Epithelial cell of proximal tubule (primary cell): ENCODE measurements around the gene EZH1. TPM values are rescaled to one million over a fixed set of nuclear protein-coding genes. Genes with fewer than 3 reads are reported as not detected.
A peak's percentile ranks its signal among the peaks of the same experiment; 100 is the strongest.

Source experiments
- DNase-seq: peaks from one replicate; pipeline ENCODE4 v3.0.0-alpha.2; 2011; ENCODE audit warnings: low read depth
- H3K4me3 ChIP-seq: 2 replicates; pipeline ENCODE4 v1.5.1; 2011; ENCODE audit warnings: low read depth, mild to moderate bottlenecking, low read length
- total RNA-seq: library from RNA; depleted of rRNA; stranded (reverse); fragments of >200 nt; gene quantifications from 2 replicates; pipeline ENCODE4 v1.2.3, GENCODE V29; 2015
- TF ChIP-seq, protein P1 (sequence below): conservative IDR thresholded peaks from 2 replicates; pipeline ENCODE4 v1.5.1; 2012; ENCODE audit warnings: low read depth, mild to moderate bottlenecking, low read length

EZH1 gene
- total RNA-seq, 1 donor from 2014 or later, result 14.4 TPM

DNA sequence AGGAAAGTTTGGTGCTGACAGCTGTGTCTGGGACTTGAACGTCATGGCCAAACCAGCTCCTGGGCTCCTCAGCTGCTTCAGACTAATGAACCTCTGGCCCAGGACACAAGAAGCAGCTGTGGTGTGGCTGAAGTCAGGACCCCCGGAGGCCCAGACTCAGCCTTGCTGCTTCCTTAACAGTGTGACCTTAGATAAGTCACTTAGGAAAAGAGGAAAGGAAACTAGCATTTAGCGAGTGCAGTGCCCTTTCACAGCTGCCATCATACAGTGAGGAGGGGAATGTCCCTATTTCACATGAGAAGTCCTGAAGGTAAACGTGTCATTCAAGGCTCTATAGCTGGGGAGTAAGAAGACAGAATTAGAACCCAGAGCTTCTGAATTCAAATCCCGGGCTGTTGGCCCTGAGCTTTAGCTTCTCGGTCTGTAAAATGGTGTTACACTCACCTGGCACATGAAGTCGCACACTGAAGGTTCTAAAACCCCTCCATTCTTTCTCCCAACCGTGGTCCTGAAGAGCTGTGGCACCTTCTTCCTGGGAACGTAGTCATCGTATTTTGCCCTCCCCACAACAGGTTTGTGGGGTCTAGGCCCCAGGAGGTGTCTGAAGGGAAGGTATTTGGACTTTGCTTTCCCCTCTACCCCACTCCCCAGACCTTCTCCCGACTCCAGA, 15.3 kb upstream of the EZH1 start:
- H3K4me3 ChIP-seq, result no peak overlapping the region
- TF ChIP-seq, protein P1, sequence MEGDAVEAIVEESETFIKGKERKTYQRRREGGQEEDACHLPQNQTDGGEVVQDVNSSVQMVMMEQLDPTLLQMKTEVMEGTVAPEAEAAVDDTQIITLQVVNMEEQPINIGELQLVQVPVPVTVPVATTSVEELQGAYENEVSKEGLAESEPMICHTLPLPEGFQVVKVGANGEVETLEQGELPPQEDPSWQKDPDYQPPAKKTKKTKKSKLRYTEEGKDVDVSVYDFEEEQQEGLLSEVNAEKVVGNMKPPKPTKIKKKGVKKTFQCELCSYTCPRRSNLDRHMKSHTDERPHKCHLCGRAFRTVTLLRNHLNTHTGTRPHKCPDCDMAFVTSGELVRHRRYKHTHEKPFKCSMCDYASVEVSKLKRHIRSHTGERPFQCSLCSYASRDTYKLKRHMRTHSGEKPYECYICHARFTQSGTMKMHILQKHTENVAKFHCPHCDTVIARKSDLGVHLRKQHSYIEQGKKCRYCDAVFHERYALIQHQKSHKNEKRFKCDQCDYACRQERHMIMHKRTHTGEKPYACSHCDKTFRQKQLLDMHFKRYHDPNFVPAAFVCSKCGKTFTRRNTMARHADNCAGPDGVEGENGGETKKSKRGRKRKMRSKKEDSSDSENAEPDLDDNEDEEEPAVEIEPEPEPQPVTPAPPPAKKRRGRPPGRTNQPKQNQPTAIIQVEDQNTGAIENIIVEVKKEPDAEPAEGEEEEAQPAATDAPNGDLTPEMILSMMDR, result no peak
- no peak for DNase-seq

DNA sequence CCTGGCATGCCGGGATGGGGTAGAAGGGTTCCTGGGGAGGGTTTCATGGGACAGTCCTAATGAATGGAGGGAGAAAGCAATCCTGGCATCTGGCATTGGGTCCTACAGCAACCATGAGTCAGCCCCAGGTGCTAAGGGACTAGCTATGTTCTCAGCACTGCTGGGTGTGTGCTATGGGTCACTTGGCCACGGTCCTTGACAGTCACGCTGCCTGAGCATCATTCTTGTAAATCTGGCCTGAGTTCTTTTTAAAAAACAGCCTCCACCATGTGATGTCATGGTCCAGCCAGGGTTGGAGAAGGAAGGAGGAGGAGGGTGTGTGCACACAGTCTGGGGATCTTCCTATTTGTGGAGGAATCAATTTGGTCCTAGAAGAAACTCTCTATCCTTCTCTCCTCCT, 9.9 kb upstream of the EZH1 start:
- TF ChIP-seq, protein P1, result no peak
- H3K4me3 ChIP-seq, result no peak overlapping the region
- DNase-seq, result peak; percentile 87

DNA sequence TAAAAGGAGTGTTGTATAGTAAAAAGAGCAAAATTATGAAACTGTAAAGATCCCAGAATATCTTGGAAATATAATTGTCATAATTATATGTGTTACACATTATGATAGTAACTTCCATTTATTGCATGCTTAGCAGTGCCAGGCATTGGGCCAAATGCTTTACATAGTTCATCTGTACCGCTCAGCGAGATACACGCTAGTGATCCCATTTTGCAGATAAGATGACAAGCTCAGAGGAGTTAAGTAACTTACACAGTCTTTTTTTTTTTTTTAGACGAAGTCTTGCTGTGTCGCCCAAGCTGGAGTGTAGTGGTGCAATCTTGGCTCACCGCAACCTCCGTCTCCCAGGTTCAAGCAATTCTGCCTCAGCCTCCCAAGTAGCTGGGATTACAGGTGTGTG, 6.8 kb upstream of the EZH1 start:
- TF ChIP-seq, protein P1, result no peak
- H3K4me3 ChIP-seq, result no peak overlapping the region
- DNase-seq, result no peak

DNA sequence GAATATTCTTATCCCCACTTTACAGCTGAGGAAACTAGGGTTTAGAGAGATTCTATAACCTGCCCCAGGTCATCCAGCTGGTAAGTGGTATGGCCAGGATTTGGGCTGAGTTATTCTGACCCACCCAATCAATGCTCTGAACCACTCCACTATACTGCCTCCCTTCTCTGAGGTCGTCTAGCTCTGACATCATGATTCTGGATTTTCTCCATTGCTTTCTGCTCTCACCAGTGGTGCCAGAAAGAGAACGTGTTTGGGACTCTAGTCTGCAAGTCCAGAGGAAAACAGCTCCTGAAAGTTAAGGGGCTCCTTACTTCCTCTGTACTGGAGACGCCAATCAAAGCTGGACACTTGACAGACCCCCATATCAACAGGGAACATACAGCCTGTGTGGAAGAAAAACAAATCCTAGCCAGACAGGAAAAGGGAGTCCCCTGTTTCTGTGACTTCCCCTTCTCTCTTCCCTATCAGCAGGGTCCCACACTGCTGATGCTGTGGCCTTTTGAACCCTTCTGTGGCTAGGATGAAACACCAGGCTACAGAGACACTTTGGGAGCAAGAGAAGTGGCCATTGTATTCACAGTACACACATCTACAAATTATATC, 6.0 kb upstream of the EZH1 start:
- no peak for DNase-seq
- no peak overlapping the region for H3K4me3 ChIP-seq
- TF ChIP-seq, protein P1, result no peak

DNA sequence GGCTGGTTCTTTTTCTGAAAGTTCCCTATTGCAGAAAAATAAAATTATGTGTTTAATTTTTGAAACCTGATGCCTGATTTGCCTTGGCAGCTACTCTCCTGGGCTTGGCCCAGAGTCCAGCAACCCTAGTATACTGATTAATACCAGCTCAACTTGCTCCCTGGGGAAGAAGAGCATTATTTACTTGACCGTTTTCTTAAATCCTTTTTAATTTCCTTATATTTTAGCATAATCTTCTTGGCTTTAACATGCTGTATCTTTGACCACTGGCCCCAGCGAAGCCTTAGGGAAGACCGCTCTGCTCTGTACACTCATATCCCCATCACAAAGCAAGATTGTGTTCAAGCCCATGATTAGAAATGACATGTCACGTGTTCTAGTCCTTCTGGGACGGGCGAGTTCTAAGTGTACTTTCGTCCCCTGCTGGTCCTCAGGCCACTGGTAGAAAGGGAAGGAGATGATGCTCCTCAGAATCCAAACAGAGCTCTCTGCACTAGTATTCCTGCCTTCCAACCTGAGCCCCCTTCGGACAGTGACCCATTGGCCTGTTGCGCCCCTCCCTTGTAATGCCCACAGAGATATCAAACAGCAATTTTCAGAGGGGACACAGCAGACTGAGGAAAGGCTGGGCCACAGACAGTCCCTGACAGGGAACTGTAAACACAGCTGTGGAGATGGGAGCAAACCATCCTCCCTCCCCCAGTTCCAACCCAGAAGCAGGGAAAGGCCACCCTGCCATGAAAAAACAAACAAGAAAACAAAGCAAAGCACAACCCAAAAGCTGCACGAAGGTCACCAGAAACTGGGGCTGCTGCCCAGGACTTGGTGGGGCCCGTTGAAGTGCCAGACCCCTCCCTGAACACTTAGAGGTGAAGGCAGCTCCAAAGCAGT, 4.3 kb upstream of the EZH1 start:
- no peak overlapping the region for H3K4me3 ChIP-seq
- TF ChIP-seq, protein P1, result no peak
- no peak for DNase-seq

DNA sequence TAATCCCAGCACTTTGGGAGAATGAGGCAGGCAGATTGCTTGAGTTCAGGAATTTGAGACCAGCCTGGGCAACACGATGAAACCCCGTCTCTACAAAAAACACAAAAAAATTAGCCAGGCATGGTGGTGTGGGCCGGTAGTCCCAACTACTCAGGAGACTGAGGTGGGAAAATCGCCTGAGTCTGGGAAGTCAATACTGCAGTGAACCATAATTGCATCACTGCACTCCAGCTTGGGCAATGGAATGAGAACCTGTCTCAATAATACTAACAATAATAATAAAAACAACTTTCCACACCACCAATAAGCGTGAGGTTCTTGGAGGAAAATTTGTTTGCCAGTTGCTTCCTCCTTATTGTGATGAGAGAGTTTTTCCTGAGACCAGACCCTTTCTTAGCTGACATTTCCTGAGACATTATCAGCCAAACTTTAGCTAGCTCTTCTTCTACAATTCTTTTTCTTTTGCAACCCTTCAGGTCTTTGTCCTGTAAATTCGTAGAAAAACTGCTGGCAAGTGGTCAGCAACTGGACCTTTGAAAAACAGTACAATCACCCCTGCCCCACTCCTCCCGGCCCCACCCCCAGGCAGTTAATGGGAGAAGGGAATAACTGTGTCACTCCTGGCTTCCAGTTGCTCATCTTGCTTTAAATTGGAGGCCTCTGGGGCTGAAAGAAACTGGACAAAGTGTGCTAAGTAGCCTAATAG, 3.5 kb upstream of the EZH1 start:
- no peak for DNase-seq
- H3K4me3 ChIP-seq, result no peak overlapping the region

More for the DNA sequence above, 3.5 kb upstream of the EZH1 start:
- TF ChIP-seq, protein P1, result no peak
